ENCODE data around the gene CD47.

- TF ChIP-seq CTCF (conservative IDR thresholded peaks at IDR 0.05; ENCODE audit: low read length), result no peak
- no peak for TF ChIP-seq EZH2phosphoT487 (IDR thresholded peaks at IDR 0.05; ENCODE audit: borderline replicate concordance)
Observed at GRCh38 chr3:108006881-108007331, 83.9 kb downstream of the CD47 start.

Data from Loucy (cell line).